Mesendoderm (in vitro differentiated cells): ENCODE measurements around the gene SERHL2.
"Not testable (repeated sequence)": the region's sequence is repeated elsewhere in the genome, so short reads cannot be mapped to it uniquely, and the experiment has no call there.

ENCODE experiments used
- DNase-seq: peaks from one replicate; pipeline ENCODE4 v3.0.0; 2013
- H2AK5ac ChIP-seq: 2 replicates; pipeline ENCODE4 v1.6.1; 2013; ENCODE audit warnings: low read length, inconsistent platforms
- H2BK120ac ChIP-seq: 2 replicates; pipeline ENCODE4 v1.6.1; 2013; ENCODE audit warnings: low read depth, mild to moderate bottlenecking, low read length, moderate library complexity, mixed read lengths
- H2BK15ac ChIP-seq: replicated peaks from 2 replicates; pipeline ENCODE4 v1.6.1; 2013; ENCODE audit warnings: low read depth, mild to moderate bottlenecking, moderate library complexity
- H2BK5ac ChIP-seq: 2 replicates; pipeline ENCODE4 v1.6.1; 2013; ENCODE audit warnings: low read length, inconsistent platforms
- H3K18ac ChIP-seq: 2 replicates; pipeline ENCODE4 v1.6.1; 2013; ENCODE audit warnings: mild to moderate bottlenecking, low read length, mixed read lengths
- H3K23ac ChIP-seq: one replicate; pipeline ENCODE4 v1.6.1; 2013; ENCODE audit warnings: low read length
- H3K27ac ChIP-seq: 2 replicates; pipeline ENCODE4 v1.5.1; 2013; ENCODE audit warnings: low read depth, mild to moderate bottlenecking, inconsistent platforms, low read length, moderate library complexity
- H3K27me3 ChIP-seq: 2 replicates; pipeline ENCODE4 v1.6.1; 2013; ENCODE audit warnings: low read length, control low read depth, mild to moderate bottlenecking, inconsistent platforms; ENCODE audit not compliant: insufficient read depth, poor library complexity
- H3K36me3 ChIP-seq: 2 replicates; pipeline ENCODE4 v1.6.1; 2013; ENCODE audit warnings: low read length, inconsistent platforms; ENCODE audit not compliant: control insufficient read depth, insufficient read depth
- H3K4ac ChIP-seq: one replicate; pipeline ENCODE4 v1.6.1; 2013; ENCODE audit warnings: low read depth, mild to moderate bottlenecking, low read length, moderate library complexity
- H3K4me1 ChIP-seq: 2 replicates; pipeline ENCODE4 v1.6.1; 2013; ENCODE audit warnings: low read depth, low read length, inconsistent platforms; ENCODE audit not compliant: control insufficient read depth
- H3K4me2 ChIP-seq: 2 replicates; pipeline ENCODE4 v1.6.1; 2013; ENCODE audit warnings: low read length
- H3K4me3 ChIP-seq: 2 replicates; pipeline ENCODE4 v1.5.1; 2013; ENCODE audit warnings: mild to moderate bottlenecking, low read length
- H3K56ac ChIP-seq: one replicate; pipeline ENCODE4 v1.6.1; 2013; ENCODE audit warnings: low read length
- H3K79me1 ChIP-seq: 2 replicates; pipeline ENCODE4 v1.6.1; 2013; ENCODE audit warnings: low read length, inconsistent platforms
- H3K79me2 ChIP-seq: 2 replicates; pipeline ENCODE4 v1.6.1; 2013; ENCODE audit warnings: mild to moderate bottlenecking, low read length; ENCODE audit not compliant: control insufficient read depth, insufficient read depth
- H3K9ac ChIP-seq: 2 replicates; pipeline ENCODE4 v1.6.1; 2013; ENCODE audit warnings: low read length, inconsistent platforms
- H4K5ac ChIP-seq: one replicate; pipeline ENCODE4 v1.6.1; 2013; ENCODE audit warnings: low read length
- H4K8ac ChIP-seq: one replicate; pipeline ENCODE4 v1.6.1; 2013; ENCODE audit warnings: low read depth, mild to moderate bottlenecking, control low read depth, low read length, moderate library complexity
- WGBS: extraction: QIAGEN DNeasy Blood & Tissue Kit; methylation state at CpG from one replicate; pipeline ENCODE4 v1.1.7; 2013; ENCODE audit warnings: low lambda C conversion rate, missing lambda C conversion rate; ENCODE audit not compliant: insufficient coverage; ENCODE audit errors: extremely low coverage; 5-methylcytosine and 5-hydroxymethylcytosine counted together

The SERHL2 gene

DNA sequence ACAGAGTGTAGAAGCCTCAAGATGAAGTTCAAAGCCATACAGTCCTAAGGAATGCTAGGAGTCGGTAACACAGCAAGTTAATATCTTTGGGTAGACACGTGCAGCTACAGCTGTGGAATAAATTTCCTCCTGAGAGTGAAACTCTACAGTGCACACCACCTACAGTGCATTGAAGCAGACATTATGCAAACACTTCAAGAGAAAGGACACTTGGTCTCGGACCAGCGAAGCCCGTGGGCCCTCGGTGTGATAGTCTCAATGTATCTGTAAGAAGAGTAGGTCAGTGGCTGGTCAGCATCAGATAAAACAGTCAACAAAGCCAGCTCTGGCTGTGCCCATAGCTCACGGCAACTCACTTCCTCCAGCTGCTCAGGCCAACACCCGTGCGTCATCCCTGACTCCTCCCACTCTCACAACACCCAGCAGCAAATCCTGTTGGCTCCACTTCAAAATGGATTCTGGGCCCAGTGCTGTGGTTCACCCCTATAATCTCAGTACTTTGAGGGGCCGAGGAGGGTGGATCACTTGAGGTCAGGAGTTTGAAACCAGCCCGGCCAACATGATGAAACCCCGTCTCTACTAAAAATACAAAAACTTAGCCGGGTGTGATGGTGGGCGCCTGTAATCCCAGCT is 16.4 kb upstream of the SERHL2 start:
- DNase-seq, H3K9ac ChIP-seq, H3K23ac ChIP-seq, H2AK5ac ChIP-seq, H3K4me2 ChIP-seq, H2BK120ac ChIP-seq, H3K27ac ChIP-seq, H3K36me3 ChIP-seq, H2BK5ac ChIP-seq, H4K8ac ChIP-seq, H3K18ac ChIP-seq, H4K5ac ChIP-seq, H3K56ac ChIP-seq, H3K4me3 ChIP-seq, H3K27me3 ChIP-seq, H3K79me2 ChIP-seq, H3K79me1 ChIP-seq, H3K4me1 ChIP-seq, H2BK15ac ChIP-seq, H3K4ac ChIP-seq: not testable (repeated sequence)
- WGBS = no CpG with 5 or more reads among the region's 14 CpGs

DNA sequence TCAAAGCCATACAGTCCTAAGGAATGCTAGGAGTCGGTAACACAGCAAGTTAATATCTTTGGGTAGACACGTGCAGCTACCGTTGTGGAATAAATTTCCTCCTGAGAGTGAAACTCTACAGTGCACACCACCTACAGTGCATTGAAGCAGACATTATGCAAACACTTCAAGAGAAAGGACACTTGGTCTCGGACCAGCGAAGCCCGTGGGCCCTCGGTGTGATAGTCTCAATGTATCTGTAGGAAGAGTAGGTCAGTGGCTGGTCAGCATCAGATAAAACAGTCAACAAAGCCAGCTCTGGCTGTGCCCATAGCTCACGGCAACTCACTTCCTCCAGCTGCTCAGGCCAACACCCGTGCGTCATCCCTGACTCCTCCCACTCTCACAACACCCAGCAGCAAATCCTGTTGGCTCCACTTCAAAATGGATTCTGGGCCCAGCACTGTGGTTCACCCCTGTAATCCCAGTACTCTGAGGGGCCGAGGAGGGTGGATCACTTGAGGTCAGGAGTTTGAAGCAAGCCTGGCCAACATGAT is 14.5 kb upstream of the SERHL2 start:
- not testable (repeated sequence) for H3K79me1 ChIP-seq, H3K18ac ChIP-seq, H4K8ac ChIP-seq, H3K4me3 ChIP-seq, H3K36me3 ChIP-seq, H3K9ac ChIP-seq, H3K27me3 ChIP-seq, H3K4me2 ChIP-seq, H3K79me2 ChIP-seq, H2AK5ac ChIP-seq, H3K4me1 ChIP-seq, H3K4ac ChIP-seq, H3K27ac ChIP-seq, H2BK120ac ChIP-seq, H3K23ac ChIP-seq, H3K56ac ChIP-seq, H2BK5ac ChIP-seq, H2BK15ac ChIP-seq, DNase-seq, H4K5ac ChIP-seq
- WGBS = no CpG with 5 or more reads among the region's 11 CpGs

DNA sequence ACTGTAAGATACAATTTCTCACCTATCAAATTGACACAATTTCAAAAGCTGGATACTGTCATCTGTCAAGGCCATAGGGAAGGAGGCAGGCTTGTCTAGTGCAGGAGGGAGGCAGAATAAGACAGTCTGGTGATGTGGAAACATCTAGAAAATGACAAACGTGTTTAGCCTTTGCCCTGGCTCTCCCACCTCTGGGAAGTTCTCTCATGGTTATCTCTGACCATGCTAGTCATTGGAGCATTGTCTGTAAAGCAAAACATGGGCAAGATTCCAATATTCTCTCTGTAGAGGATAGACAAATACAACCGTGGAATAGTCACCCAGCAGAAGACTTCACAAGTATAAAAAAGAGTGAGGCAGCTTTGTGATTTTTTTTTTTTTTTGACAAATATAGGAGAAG is 9.1 kb upstream of the SERHL2 start:
- no peak overlapping the region for H2BK120ac ChIP-seq
- no peaks in the 10 kb centered on the region for H3K36me3 ChIP-seq
- no peak overlapping the region for H3K4ac ChIP-seq
- H3K4me3 ChIP-seq = no peak overlapping the region
- no peak overlapping the region for H3K56ac ChIP-seq
- H3K23ac ChIP-seq = no peak overlapping the region
- H2BK15ac ChIP-seq = no peak overlapping the region
- no peak overlapping the region for H2BK5ac ChIP-seq
- no peak overlapping the region for H3K18ac ChIP-seq
- H3K79me1 ChIP-seq = no peaks in the 10 kb centered on the region
- no peak overlapping the region for H3K9ac ChIP-seq
- WGBS = no CpG with 5 or more reads among the region's 2 CpGs
- H3K4me2 ChIP-seq = no peak overlapping the region
- H3K27me3 ChIP-seq = no peaks in the 10 kb centered on the region
- no peaks in the 10 kb centered on the region for H3K79me2 ChIP-seq
- no peak overlapping the region for H4K5ac ChIP-seq
- H4K8ac ChIP-seq = no peak overlapping the region
- peaks cover 7% of the 10 kb centered on the region for H3K4me1 ChIP-seq
- no peak overlapping the region for H3K27ac ChIP-seq
- no peak for DNase-seq
- H2AK5ac ChIP-seq = no peak overlapping the region

DNA sequence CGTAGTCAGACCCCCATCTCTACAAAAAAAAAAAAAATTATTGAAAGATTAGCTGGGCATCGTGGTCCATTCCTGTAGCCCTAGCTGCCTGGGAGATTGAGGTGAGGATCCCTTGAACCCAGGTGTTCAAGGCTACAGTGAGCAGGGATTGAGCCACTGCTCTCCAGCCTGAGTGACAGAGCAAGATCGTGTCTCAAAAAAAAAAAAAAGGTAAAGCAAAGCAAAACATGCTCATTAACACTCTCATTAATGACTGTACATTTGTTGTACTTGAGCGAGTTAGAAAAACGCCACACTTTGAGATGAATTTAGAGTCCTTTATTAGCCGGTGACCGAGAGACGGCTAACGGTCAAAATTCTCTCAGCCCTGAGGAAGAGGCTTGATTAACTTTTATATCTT is 6.2 kb upstream of the SERHL2 start:
- no peak overlapping the region for H3K18ac ChIP-seq
- peak overlapping the region; percentile 66 for H3K23ac ChIP-seq
- no peak overlapping the region for H2BK15ac ChIP-seq
- peak overlapping the region; percentile 90 for H3K27ac ChIP-seq
- no peaks in the 10 kb centered on the region for H3K79me1 ChIP-seq
- no peak overlapping the region for H2BK120ac ChIP-seq
- peak overlapping the region; percentile 99 for H2BK5ac ChIP-seq
- no peak overlapping the region for H4K5ac ChIP-seq
- WGBS = no CpG with 5 or more reads among the region's 9 CpGs
- H3K79me2 ChIP-seq = no peaks in the 10 kb centered on the region
- peak overlapping the region; percentile 62 for H3K4ac ChIP-seq
- H3K4me3 ChIP-seq = no peak overlapping the region
- H4K8ac ChIP-seq = no peak overlapping the region
- H3K36me3 ChIP-seq = no peaks in the 10 kb centered on the region
- DNase-seq = no peak
- H3K4me2 ChIP-seq = no peak overlapping the region
- peak overlapping the region; percentile 86 for H3K56ac ChIP-seq
- no peaks in the 10 kb centered on the region for H3K27me3 ChIP-seq
- H3K9ac ChIP-seq = peak overlapping the region; percentile 44
- no peak overlapping the region for H2AK5ac ChIP-seq
- H3K4me1 ChIP-seq = peaks cover 7% of the 10 kb centered on the region

DNA sequence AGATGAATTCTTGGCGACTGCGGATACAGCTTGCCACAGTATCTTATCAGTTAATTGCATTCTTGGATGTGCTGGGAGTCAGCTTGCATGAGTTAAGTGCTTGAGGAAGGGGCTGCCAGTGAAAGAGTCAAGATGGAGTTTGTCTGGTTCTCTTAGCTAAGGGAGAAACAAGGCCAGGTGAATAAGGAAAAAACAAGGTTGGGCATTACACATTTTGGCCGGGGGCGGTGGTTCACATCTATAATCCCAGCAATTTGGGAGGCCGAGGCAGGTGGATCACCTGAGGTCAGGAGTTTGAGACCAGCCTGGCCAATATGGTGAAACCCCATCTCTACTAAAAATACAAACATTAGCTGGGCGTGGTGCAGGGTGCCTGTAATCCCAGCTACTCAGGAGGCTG is 5.6 kb upstream of the SERHL2 start:
- peak overlapping the region; percentile 97 for H3K4ac ChIP-seq
- not testable (repeated sequence) for H3K36me3 ChIP-seq, H4K8ac ChIP-seq, H3K27me3 ChIP-seq, H3K9ac ChIP-seq, H2AK5ac ChIP-seq, H4K5ac ChIP-seq, H3K4me3 ChIP-seq, H2BK120ac ChIP-seq, H3K4me2 ChIP-seq, H2BK5ac ChIP-seq, H3K79me2 ChIP-seq, H3K79me1 ChIP-seq, H3K23ac ChIP-seq, H3K4me1 ChIP-seq, H2BK15ac ChIP-seq
- H3K56ac ChIP-seq = peak overlapping the region; percentile 66
- H3K27ac ChIP-seq = peak overlapping the region; percentile 59
- H3K18ac ChIP-seq = peak overlapping the region; percentile 91
- peak; percentile 89 for DNase-seq
- no CpG with 5 or more reads among the region's 6 CpGs for WGBS
